K562 (cell line): ENCODE results near the gene COPS6. TPM values are rescaled to one million over a fixed set of nuclear protein-coding genes. Genes with fewer than 3 reads are reported as not detected.

Source experiments
- CSDE1 ChIP-seq, 2 experiments: fragments of 450-650 bp; IDR thresholded peaks; 2 replicates each; pipeline ENCODE4 v1.6.1; 2016; ENCODE audit warnings: mild to moderate bottlenecking in 1 of 2
- FOS ChIP-seq: IDR thresholded peaks from 3 replicates; pipeline ENCODE4 v1.6.1; 2011; ENCODE audit not compliant: insufficient read length; ENCODE audit errors: extremely low read depth
- HMG20B ChIP-seq: fragments of 250-450 bp; sonication (Bioruptor Pico); IDR thresholded peaks from 2 replicates; pipeline ENCODE4 v1.5.0; 2021; ENCODE audit warnings: mild to moderate bottlenecking
- KAT2B ChIP-seq: IDR thresholded peaks from one replicate; pipeline ENCODE4 v1.6.1; 2012; ENCODE audit warnings: low read depth, mild to moderate bottlenecking, control low read depth, inconsistent platforms, low read length, moderate library complexity
- LCOR ChIP-seq: sonication (generic); formaldehyde crosslinking; IDR thresholded peaks from 2 replicates; pipeline ENCODE4 v1.8.0; 2022; ENCODE audit warnings: mild to moderate bottlenecking, missing genetic modification reagents
- MAZ ChIP-seq, 2 experiments: fragments of 450-650 bp in 1 of 2; sonication (generic) in 1 of 2; formaldehyde crosslinking; IDR thresholded peaks in 1 of 2; conservative IDR thresholded peaks in 1 of 2; 2 replicates each; pipeline versions ENCODE4 v1.4.0 to v1.5.0; 2020; ENCODE audit warnings: mild to moderate bottlenecking in 1 of 2, missing genetic modification reagents in 1 of 2
- MBD2 ChIP-seq: sonication (generic); IDR thresholded peaks from 2 replicates; pipeline ENCODE4 v1.6.1; 2016; ENCODE audit warnings: low read depth, borderline replicate concordance
- NEUROD1 ChIP-seq: fragments of 150-350 bp; IDR thresholded peaks from 2 replicates; pipeline ENCODE4 v1.6.1; 2014; ENCODE audit warnings: borderline replicate concordance, low read length, low read depth; ENCODE audit not compliant: partially characterized antibody
- RAD51 ChIP-seq: fragments of 450-650 bp; IDR thresholded peaks from 2 replicates; pipeline ENCODE4 v1.7.1; 2016; ENCODE audit warnings: low read depth, mild to moderate bottlenecking, borderline replicate concordance
- SMARCC2 ChIP-seq: fragments of 450-650 bp; IDR thresholded peaks from 2 replicates; pipeline ENCODE4 v1.6.1; 2017; ENCODE audit warnings: antibody characterized with exemption, moderate library complexity, mild to moderate bottlenecking, low read depth
- SMC3 ChIP-seq: conservative IDR thresholded peaks from 2 replicates; pipeline ENCODE4 v1.6.1; 2011; ENCODE audit warnings: low read depth, low read length, improper control_type of control experiment; ENCODE audit not compliant: insufficient read depth
- TAL1 ChIP-seq: fragments of 450-650 bp; IDR thresholded peaks from 2 replicates; pipeline ENCODE4 v1.6.1; 2016; ENCODE audit warnings: mild to moderate bottlenecking
- TCF7 ChIP-seq: sonication (generic); IDR thresholded peaks from 2 replicates; pipeline ENCODE4 v1.6.1; 2016; ENCODE audit warnings: antibody characterized with exemption, borderline replicate concordance
- TEAD2 ChIP-seq: fragments of 450-650 bp; IDR thresholded peaks from 2 replicates; pipeline ENCODE4 v1.6.1; 2016; ENCODE audit warnings: missing genetic modification characterization, control low read depth, missing compliant biosample characterization
- ZNF175 ChIP-seq: fragments of 200-800 bp; sonication (Bioruptor generic); IDR thresholded peaks from 2 replicates; pipeline ENCODE4 v1.6.1; 2016; ENCODE audit warnings: low read depth, mild to moderate bottlenecking, missing genetic modification characterization, missing compliant biosample characterization
- ZNF239 ChIP-seq: fragments of 250-450 bp; sonication (Bioruptor Pico); IDR thresholded peaks from 2 replicates; pipeline ENCODE4 v1.4.0; 2020; ENCODE audit warnings: mild to moderate bottlenecking
- ZNF311 ChIP-seq: fragments of 250-450 bp; sonication (Bioruptor Pico); IDR thresholded peaks from 2 replicates; pipeline ENCODE4 v1.4.0; 2020; ENCODE audit warnings: mild to moderate bottlenecking, moderate library complexity
- ZNF41 ChIP-seq: fragments of 250-450 bp; sonication (Bioruptor Pico); conservative IDR thresholded peaks from 2 replicates; pipeline ENCODE4 v1.4.0; 2020; ENCODE audit warnings: mild to moderate bottlenecking
- ZNF785 ChIP-seq: fragments of 250-450 bp; sonication (Bioruptor Pico); IDR thresholded peaks from 2 replicates; pipeline ENCODE4 v1.4.0; 2020; ENCODE audit warnings: mild to moderate bottlenecking
- polyA plus RNA-seq, 8 experiments: library from polyadenylated mRNA; depleted of rRNA in 4 of 8; stranded (reverse) in 5 of 8; unstranded in 3 of 8; fragments of >200 nt; fragmentation: Nextera tagmentation in 2 of 8; fragmentation: Illumina TruSeq in 1 of 8; extraction: Ambion mirVana in 2 of 8; extraction: Trizol in 1 of 8; gene quantifications; 2 replicates each; pipeline versions ENCODE4 v1.2.1 to v1.2.3, GENCODE V29; 2011 to 2014; ENCODE audit warnings: inconsistent platforms in 1 of 8, missing spikeins in 1 of 8
- total RNA-seq, 7 experiments: library from RNA; depleted of rRNA in 6 of 7; stranded (reverse); fragments of >200 nt in 6 of 7; fragmentation: Illumina TruSeq in 2 of 7; extraction: Trizol in 2 of 7; gene quantifications; 2 replicates each; pipeline versions ENCODE4 v1.2.1 to v1.2.3, GENCODE V29; 2011 to 2021; ENCODE audit warnings: low replicate concordance in 1 of 7
- TF ChIP-seq, protein P1 (sequence below): fragments of 450-650 bp; IDR thresholded peaks from 2 replicates; pipeline ENCODE4 v1.6.1; 2018; ENCODE audit warnings: mild to moderate bottlenecking, low read depth; ENCODE audit not compliant: partially characterized antibody
- TF ChIP-seq, protein P2 (sequence below): sonication (generic); formaldehyde crosslinking; IDR thresholded peaks from 2 replicates; pipeline ENCODE4 v1.8.1; 2022; ENCODE audit warnings: missing genetic modification reagents
- TF ChIP-seq, protein P3 (sequence below): sonication (generic); formaldehyde crosslinking; IDR thresholded peaks from 2 replicates; pipeline ENCODE4 v1.8.1; 2023; ENCODE audit warnings: mild to moderate bottlenecking, missing genetic modification reagents, moderate library complexity

Gene COPS6
- total and polyA plus RNA-seq, 9 of the 15 experiments (the other 6 are each of a cell fraction or from before 2014, with no cell fraction given), result 63.0 to 331 (median 168) TPM

DNA sequence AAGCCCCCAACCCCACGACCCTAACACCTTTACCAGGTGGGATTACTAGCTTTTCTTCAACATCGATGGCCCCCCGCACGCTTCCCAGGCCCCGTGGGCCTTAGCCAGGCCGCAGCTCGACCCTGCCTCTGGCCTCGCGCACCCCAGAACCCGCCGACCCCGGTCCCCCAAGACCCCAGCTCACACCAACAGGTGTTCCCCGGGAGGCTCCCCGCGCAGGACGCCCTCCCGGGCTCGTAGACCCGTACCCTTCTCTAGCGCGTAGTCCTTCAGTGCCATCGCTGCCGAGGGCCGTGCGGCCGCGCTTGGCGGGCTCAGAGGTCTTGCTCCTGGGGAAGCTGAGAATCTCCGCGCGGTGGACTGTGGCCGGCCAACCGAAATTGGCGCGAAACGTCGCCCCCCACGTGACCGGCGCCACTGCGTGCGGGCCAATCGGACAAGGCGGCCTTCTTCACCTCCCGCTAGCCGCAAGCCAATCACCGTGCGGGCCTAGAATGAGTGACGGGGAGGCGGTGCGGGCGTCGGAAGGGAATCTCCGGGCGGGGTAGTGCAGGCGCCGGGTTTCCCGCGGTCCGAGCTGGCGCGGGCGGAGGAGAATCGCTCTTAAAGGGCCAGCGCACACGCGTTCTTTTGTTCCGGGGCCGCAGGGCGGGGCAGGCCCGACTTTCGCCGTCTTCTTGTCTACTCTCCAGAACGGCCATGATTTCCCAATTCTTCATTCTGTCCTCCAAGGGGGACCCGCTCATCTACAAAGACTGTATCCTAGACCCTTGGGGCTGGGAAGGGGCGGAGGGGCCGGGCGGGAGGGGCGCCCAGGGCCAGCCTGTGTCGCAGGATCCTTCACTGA is 12.5 kb downstream of the COPS6 start, which contains the start of the genes AP4M1 and MCM7 (continued):
- TF ChIP-seq RAD51 (peak; percentile 98), NEUROD1 (peak; percentile 87), ZNF41 (CRISPR knock-in tag) (0 out of 2 replicates have a peak, but pooled peaks have one; percentile 40), SMC3 (no peak; the same call in 1 of the 2 replicates), MAZ (CRISPR knock-in tag; conservative IDR thresholded peaks at IDR 0.05 in 1 of 2, IDR thresholded peaks at IDR 0.05 in 1 of 2) (peak; percentile 91 to 93), ZNF785 (CRISPR knock-in tag) (no peak), ZNF311 (CRISPR knock-in tag) (no peak), KAT2B (no peak), CSDE1 (IDR thresholded peaks at IDR 0.05) (no peak), FOS (peak; percentile 89), TCF7 (no peak), LCOR (CRISPR knock-in tag) (peak; percentile 94; the same call in 1 of the 2 replicates), HMG20B (CRISPR knock-in tag) (no peak), ZNF175 (0 out of 2 replicates have a peak, but pooled peaks have one; percentile 24), MBD2 (peak; percentile 90), SMARCC2 (no peak), TEAD2 (tag) (no peak), TAL1 (no peak), ZNF239 (CRISPR knock-in tag) (no peak)
- TF ChIP-seq, protein P1, sequence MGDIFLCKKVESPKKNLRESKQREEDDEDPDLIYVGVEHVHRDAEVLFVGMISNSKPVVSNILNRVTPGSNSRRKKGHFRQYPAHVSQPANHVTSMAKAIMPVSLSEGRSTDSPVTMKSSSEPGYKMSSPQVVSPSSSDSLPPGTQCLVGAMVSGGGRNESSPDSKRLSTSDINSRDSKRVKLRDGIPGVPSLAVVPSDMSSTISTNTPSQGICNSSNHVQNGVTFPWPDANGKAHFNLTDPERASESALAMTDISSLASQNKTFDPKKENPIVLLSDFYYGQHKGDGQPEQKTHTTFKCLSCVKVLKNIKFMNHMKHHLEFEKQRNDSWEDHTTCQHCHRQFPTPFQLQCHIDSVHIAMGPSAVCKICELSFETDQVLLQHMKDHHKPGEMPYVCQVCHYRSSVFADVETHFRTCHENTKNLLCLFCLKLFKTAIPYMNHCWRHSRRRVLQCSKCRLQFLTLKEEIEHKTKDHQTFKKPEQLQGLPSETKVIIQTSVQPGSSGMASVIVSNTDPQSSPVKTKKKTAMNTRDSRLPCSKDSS, result no peak
- TF ChIP-seq, protein P2, sequence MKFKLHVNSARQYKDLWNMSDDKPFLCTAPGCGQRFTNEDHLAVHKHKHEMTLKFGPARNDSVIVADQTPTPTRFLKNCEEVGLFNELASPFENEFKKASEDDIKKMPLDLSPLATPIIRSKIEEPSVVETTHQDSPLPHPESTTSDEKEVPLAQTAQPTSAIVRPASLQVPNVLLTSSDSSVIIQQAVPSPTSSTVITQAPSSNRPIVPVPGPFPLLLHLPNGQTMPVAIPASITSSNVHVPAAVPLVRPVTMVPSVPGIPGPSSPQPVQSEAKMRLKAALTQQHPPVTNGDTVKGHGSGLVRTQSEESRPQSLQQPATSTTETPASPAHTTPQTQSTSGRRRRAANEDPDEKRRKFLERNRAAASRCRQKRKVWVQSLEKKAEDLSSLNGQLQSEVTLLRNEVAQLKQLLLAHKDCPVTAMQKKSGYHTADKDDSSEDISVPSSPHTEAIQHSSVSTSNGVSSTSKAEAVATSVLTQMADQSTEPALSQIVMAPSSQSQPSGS (CRISPR knock-in tag), result 0 out of 2 replicates have a peak, but pooled peaks have one; percentile 52
- TF ChIP-seq, protein P3, sequence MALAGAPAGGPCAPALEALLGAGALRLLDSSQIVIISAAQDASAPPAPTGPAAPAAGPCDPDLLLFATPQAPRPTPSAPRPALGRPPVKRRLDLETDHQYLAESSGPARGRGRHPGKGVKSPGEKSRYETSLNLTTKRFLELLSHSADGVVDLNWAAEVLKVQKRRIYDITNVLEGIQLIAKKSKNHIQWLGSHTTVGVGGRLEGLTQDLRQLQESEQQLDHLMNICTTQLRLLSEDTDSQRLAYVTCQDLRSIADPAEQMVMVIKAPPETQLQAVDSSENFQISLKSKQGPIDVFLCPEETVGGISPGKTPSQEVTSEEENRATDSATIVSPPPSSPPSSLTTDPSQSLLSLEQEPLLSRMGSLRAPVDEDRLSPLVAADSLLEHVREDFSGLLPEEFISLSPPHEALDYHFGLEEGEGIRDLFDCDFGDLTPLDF (CRISPR knock-in tag), result peak; percentile 100
